ENCODE data around the gene RHBDL3.

Gene RHBDL3

DNA sequence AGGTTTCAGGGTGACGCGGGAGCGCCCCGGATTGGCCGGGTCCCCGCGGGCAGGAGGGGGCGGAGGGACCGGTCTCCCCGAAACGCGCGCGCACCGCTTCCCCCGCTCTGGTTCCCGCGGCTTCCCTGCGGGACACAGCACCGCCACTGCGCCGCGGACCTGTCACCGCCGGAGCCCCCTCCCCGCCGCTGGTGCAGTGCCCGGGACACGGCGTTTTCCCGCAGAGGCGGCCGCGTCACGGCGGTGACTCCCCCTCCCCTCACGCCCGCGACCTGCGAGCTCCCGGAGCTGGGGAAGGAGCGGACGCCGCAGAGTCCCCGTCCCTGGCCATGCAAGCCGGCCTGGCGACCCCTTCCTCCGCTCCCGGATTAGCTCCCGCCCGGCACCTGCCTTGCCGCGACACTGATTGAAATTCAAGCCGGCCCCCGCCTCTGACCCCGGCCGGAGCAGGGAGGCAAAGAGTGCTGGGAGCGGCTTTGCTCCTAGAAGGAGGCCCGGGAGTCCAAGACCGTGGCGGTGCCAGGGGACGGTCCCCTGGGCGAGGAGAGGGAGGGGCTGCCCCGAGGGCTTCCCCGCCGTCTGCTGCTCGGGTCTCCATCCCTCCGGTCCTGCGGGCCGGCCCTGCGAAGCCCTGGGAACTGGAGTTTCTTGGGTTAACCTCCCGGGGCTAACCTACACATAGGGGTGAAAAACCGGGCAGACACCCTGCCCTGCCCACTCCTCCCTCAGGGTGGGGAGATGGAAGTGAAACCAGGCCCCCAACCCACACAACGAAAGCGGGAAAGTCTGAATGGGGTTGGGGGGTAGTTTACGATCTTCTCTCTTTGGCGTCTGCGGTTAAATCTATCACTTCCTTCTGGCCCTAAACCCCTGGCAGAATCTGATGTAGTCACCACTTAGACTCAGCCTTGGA lies 1.0 kb downstream of the RHBDL3 start:
- no peak for DNase-seq (ENCODE audit: low read depth in 2 of 2)

DNA sequence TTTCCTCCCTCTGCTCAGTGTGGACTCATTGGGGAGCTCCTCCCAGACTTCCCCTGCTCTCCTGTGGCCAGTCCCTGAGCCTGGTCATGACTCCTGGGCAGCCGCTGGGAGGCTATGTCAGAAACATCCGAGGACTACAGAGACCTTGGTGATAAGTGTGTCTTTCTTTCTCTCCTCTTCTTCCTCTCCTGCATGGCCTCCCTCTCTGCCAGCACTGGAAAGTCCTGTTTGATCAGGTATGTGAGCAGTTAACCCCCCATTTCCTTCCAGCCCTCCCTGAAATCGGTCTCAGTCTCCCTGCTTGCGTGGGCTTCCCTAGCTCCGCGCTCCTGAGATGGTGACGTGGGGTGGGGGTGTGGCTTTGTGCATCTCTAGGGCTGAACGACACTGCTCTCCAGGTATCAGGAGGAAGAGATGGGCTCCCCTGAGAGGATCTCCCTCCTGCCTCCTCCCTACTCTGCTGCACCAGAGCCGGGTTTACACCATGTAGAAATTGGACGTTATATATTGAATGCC lies 2.1 kb downstream of the RHBDL3 start:
- no peak for DNase-seq (ENCODE audit: low read depth in 2 of 2)

DNA sequence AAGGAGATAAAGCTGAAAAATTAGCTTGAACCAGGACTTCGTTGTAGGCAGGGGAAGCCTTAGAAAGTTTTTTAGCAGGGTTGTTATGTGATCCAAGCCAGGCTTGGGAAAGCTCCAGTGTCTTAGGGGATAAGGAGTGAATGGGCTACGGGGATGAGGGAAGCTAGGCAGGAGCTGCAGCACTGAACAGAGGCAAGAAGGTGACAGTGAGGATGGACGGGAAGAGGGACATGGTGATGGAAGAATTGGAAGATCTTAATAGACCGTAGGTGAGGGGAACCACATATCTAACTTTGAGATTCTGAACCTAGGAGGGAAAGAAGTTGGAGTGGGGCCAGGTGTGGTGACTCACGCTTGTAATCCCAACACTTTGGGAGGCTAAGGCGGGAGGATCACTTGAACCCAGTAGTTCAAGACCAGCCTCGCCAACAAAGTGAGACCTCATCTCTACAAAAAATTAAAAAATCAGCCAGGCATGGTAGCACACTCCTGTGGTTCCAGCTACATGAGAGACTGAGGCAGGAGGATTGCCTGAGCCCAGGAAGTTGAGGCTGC lies 3.2 kb downstream of the RHBDL3 start:
- no peak for DNase-seq (ENCODE audit: low read depth in 2 of 2)

DNA sequence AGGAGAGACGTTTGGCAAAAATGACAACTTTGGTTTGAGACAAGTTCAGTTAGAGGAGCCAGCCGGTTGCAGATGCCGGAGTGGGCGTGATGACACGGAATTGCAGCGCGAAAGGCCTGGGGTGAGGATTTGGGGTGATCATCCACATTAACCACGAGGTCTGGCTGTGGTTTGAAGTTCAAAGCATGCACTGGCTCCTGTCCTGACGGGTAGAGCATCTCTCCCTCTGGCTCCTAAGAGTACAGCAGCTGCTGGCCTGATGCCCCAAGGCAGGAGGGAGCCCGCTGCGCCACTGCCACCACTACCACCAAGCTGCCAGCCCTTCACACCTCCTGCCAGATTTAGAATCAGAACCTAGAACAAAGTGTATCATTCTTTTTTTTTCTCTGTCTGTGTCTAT lies 3.7 kb downstream of the RHBDL3 start:
- DNase-seq (ENCODE audit: low read depth in 2 of 2): no peak

DNA sequence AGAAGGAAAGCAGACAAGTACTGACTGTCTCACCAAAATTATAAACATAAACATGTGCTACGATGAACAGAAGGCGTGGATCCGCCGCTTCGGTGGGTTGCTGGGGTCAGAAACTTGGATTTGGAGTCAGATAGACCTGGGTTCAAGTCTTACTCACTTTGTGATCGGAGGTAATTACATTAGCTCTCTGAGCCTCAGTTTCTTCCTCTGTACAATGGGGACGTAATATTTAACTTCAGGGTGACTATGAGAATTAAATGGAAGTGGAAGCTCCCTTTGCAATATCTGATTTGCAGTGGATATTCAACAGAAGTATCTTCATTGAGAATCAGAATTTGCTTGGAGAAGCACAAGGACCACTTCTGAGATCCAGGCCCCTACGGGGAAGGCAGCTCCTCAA lies 6.2 kb downstream of the RHBDL3 start:
- DNase-seq (ENCODE audit: low read depth in 2 of 2): no peak

DNA sequence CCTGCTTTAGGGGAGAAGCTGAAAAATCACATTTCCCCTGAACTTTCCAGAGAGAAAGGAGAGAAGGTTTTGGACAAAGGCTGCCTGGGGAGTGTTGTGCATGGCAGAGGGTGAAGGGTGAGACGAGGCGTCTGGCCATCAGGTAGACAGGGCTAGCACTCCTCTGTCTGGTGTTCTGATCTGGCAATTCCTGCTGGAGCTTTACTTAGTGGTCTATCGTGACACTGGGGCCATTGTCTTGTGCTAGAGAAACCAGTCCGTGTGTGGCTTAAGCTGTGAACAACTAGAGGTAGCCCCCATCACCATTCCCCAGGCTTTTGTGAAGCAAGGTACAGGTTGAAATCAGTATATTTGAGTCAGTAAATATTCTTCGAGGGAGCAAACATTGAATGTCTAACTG lies 8.5 kb downstream of the RHBDL3 start:
- no peak for DNase-seq (ENCODE audit: low read depth in 2 of 2)

DNA sequence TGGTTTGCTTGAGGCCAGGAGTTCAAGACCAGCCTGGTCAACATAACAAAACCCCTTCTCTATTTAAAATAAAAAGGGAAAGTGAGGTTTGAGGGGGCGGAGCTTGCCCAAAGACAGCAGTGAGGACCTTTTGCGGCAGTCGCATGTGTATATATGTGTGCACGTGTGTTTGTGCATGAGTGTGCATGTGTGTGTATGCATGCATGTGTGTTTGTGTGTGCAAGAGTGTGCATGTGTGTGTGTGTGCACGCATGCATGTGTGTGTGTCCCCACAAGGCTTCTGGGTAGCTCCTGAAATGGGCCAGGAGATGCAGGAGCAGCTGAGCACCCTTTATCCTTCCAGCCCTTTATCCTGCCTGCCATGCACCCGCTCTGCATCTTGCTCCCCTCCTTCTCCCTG lies 9.0 kb downstream of the RHBDL3 start:
- no peak for DNase-seq (ENCODE audit: low read depth in 2 of 2)

DNA sequence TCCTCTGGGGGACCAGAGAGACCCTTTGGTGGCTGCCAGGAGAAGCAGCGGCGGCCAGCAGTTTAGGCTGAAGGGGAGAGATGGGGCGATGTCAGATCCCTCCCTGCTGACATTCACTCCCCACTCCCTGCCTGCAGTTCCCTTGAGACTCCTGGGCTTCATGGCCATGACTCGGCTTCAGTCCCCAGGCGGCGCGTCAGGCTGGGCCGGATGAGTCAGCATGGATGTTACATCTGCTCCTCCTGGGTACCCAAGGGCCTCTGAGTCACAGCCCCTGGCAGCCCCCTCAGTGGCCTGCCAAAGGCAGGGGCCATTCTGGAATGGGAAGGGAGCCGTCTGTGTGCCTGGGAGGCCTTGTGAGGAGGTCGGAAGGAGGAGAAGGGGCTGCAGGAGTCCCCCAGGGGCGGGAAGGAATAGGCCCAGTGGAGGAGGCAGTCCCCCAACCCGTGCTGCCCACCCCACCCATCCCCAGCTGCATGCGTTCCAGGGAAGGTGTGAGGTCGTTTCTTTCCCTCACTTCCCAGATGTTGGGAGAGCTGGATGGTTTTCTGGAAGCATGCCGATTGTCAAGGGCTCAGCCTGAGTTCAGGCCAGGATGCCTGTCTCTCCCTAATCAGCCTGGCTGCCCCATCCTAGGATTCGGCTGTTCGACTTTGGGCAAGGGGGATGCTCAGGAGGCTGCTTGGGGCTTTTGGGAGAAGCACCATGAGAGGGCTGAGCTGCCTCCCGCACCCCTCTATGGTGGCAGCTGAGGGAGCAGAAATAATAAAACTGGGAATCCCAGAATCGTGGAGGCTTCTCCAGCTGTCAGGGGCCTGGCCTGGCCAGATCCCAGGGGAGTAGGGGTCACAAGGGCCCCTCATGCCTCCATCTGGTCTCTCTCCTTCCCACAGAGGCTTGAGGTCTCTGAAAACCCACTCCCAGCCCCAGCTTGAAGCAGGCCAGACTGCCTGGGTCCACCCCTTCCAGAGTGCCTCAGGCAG lies 9.7 kb downstream of the RHBDL3 start:
- DNase-seq (ENCODE audit: low read depth in 2 of 2): no peak

DNA sequence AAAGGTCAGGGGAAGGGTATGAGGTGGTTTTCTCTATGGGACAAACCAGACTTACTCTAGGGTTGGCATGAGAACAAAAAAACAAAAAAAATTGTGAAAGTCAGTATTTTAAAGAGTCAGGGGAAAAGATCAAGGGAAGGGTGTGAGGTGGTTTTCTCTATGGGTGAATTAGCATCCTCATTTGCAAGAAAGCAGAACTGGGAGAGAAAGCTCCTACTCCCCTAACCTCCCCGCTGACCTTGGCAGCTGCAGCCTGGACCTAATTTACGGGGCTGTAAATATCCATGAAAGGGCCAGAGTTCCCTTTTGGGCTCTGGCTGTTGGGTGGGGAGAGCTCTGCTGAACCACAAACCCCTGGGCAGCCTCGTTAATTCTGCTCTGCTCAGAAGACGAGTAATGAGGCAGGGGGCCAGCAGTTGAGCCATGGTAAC lies 10.6 kb downstream of the RHBDL3 start:
- DNase-seq (ENCODE audit: low read depth in 2 of 2): no peak

DNA sequence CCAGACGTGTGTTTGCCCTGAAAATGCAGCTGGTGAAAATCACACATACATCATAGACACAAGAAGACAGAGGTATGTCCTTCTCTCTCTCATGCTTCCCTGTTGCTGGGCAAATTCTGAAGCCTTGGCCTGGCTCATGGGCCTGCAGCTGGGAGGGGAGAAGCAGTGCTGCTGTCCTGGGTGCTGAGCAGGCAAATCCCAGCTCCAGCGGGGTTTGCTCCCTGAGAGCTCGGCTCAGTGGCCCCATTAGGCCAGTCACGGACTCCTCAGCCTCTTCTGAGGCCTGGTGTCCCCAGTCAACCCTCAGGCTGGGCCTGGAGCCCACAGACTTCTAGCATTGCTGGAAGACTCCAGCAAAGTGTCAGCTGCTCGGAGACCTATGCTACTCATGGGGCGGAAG lies 11.7 kb downstream of the RHBDL3 start:
- no peak for DNase-seq (ENCODE audit: low read depth in 2 of 2)

DNA sequence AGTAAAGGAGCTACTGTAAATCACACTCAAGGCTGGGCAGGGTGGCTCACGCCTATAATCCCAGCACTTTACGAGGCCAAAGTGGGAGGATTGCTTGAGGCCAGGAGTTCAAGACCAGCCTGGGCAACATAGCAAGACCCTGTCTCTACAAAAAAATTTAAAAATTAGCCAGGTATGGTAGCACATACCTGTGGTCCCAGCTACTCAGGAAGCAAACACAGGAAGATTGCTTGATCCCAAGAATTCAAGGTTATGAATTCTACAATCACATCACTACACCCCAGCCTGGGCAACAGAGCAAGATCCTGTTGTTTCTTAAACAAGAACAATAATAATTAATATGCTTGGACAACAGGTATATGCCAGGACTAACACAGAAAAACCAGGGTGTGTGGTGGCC lies 13.2 kb downstream of the RHBDL3 start:
- DNase-seq (ENCODE audit: low read depth in 2 of 2): no peak

DNA sequence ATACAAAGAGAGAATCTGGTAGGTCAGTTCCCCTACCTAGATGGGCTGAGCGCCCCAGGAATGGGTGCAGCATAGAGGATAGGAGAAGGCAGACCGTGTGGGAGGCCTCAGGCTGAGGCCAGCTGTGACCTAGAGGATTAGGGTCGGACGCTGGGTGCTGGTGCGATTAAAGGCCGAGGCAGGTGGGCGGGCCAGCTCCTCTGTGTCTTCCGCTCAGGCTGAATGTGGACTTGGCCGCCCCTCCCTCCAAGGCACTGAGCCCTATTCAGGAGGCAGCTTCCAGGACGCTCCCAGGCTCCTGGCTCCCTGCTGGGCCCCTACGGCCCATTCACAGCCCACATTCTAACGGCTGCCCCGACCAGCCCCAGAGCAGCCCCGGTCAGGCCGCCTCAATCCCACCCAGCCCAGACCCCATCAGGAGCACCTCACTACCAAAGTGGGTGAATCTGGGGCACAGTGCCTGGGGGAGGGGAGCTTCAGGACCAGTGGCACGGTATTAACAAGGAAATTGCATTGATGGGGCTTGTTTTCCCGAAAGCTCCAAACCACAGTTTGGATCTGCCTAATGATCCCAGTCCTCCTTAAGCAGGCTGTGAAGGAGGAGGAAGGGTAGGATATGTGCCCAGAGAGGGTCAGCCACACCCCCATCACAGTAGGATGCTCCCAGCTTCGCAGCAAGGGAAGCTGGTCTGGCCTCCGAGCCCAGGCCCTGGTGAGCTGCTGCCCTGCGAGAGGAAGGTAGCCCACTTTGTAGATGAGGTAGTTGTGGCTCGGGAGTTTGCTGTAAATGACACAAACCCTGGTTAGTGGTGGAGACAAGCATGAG lies 14.5 kb downstream of the RHBDL3 start:
- DNase-seq (ENCODE audit: low read depth in 2 of 2): no peak

DNA sequence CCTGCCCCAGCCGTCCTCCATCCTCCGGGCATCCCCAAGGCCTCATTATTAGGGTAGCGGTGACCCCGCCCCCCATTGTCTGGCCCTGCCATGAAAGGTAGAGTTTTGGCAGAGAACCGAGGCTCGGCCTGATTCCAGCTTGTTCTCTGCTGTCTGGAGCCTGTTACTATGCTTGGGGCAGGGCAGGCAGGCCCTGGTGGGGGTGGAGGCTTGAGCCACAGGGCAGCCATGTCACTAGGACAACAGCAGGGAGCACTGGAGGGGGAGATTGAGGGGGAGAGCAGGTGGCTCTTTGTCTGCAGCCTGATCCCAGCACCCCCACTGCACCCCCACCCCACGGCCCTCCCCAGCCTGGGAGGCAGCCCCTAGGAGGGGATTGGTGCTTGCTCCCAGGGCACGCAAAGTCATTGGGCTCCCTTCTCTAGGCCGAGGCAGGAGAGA lies 15.4 kb downstream of the RHBDL3 start:
- no peak for DNase-seq (ENCODE audit: low read depth in 2 of 2)

DNA sequence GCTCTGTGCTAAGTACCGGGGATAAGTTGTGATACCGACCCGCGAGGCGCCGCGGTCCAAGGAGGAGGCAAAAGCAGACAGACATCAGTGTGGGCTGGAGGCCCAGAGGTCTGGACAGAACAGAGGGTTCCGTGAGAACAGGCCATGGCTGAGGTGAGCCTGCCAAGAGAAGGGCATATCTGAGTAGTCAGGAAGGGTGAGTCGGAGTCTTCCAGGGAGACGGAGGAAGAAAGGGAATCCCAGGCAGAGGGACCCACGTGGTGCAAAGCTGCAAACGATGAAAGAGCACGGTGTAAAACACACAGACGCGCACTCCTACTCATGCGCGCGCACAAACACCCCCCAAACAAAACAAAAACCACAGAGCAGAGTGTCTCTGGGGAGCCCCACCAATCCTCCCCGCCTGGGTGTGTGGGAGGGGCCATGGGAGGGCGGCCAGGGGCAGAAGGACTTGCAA lies 18.1 kb downstream of the RHBDL3 start:
- no peak for DNase-seq (ENCODE audit: low read depth in 2 of 2)

DNA sequence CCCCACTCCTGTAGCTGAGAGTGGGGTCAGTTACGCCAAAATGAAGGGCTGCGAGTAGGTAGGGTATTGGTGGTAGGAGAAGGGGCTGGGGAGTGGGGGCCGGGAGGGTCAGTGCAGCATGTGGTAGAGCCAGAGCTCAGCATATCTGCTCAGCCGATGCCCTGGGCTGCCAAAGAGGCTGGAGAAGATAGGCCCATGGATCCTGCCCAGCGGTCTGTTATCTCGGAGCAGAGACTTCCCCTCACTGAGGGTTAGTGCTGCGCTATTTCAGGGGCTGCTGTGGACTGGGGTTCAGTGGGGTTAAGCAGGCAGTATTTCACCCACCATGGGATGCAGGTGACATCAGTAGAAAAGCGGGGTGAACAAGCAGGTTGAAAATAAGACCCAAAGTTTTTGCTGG lies 19.7 kb downstream of the RHBDL3 start:
- no peak for DNase-seq (ENCODE audit: low read depth in 2 of 2)

DNA sequence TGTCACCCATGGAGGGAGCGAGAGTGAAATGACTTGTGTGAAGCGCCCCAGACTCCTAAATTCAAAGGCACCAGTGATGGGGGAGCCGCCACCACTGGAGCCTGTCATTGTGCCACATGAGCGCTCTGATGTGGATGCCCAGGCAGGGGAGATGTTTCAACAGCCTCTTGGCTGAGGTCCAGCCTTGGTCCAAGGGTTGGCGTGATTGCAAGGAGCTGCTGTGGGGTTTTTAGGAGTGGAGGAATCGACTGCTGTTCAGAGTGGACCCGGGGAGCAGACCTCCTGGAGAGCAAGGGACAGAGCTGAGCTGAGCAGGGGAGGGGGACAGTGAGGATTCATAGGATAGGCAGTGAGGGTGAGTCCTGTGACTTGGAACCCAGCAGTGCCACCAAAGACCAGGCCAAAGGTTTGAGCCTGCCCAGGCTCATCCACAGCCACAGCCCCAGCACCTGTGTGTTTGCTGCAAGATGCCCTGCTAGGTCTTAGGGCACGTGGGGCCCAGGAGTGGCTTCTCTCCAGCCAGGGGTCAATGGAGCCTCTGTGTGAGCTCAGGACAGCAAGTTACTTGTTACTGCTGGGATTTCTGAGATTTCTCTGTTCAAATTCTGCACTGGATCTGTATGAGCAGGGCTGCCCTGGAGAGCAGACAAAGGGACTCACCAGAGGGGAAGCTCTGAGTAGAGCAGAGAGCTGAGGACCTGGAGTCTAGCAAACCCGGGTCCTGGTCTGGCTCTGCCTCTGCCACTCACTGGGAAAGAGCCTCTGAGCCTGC lies 20.3 kb downstream of the RHBDL3 start:
- DNase-seq (ENCODE audit: low read depth in 2 of 2): no peak

DNA sequence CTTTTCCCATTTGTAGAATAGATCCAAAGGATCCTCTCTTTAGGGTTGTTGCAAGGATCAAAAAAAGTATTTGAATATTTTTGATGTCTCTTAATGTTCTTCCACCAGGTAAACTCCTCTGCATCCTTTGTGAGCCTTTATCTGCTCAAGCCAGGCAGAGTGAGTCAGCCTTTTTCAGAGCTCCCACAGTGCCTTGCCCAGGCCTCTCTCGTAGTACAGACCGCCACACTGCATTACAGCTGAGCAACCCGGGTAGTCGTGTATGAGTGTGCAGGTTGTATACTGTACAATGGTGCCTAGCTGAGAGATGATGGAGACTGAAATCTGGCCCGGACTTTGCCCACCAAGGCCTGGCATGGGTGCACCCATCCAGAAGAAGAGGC lies 20.9 kb downstream of the RHBDL3 start:
- DNase-seq (ENCODE audit: low read depth in 2 of 2): no peak

DNA sequence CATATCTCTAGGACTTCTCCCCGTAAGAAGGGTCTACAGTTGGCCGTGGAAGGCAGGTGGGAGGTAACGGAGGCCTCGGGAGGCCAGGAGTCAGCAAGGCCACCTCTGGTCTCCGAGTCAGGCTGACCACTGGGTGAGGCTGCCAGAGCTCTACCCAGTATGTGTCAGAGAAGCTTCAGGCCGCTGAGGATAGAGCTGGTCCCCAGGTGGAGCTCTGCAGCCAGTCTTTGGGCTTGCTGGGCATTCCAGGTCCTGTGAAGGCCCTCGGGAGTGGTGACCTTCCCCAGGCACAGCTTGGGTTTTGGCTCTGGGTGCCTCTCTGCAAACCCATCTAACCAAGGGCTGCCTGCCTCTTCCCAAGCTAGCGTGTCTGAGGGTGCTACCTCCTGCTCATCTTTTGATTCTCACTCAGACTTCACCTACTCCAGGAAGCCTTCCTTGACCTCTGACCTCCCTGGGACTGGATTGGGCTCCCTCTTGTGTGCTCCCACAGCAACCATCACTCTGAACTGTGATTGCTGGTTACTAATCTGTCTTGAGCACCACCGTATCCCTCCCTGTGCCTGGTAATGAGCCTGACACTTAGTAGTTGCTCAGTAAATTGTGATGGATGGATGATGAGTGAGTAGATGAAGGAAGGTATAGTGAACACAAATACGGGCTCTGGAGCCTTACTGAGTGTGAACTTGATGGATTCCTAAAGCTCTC lies 22.3 kb downstream of the RHBDL3 start:
- DNase-seq (ENCODE audit: low read depth in 2 of 2): no peak

DNA sequence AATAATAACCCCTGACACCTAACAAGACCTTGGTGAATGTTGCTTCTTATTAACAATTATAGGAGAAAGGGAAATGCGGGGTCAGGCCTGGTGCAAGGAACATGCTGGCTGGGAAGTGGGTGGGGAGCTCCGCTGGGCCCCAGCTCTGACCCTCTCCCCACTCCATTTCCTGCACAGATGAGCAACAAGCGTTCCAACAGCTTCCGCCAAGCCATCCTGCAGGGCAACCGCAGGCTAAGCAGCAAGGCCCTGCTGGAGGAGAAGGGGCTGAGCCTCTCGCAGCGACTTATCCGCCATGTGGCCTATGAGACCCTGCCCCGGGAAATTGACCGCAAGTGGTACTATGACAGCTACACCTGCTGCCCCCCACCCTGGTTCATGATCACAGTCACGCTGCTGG lies 23.0 kb downstream of the RHBDL3 start:
- DNase-seq (ENCODE audit: low read depth in 2 of 2): no peak

All from stimulated activated CD4-positive, alpha-beta T cell treated with anti-CD3 and anti-CD28 coated beads, Interleukin-15, amount 100 ng/mL, for 48 hours (primary cell).